Right renal pelvis (tissue), 4 donors: Measurements from ENCODE around the gene EVA1B. TPM values are rescaled to one million over a fixed set of nuclear protein-coding genes. Genes with fewer than 3 reads are reported as not detected.
A peak's percentile ranks its signal among the peaks of the same experiment; 100 is the strongest.

Source experiments
- DNase-seq, 4 donors: peaks; one replicate each; pipeline ENCODE4 v3.0.0-alpha.2; 2013; ENCODE audit warnings: low read depth in 4 of 4, low spot score in 3 of 4, missing footprints in 1 of 4
- polyA plus RNA-seq, 4 donors: library from polyadenylated mRNA; unstranded; fragments of 120-200 nt; gene quantifications; one replicate each; pipeline ENCODE4 v1.2.1, GENCODE V29; 2013; ENCODE audit not compliant: insufficient read length in 4 of 4

Gene EVA1B
- polyA plus RNA-seq, 4 donors: 45.4 to 124 (median 57.3) TPM

DNA sequence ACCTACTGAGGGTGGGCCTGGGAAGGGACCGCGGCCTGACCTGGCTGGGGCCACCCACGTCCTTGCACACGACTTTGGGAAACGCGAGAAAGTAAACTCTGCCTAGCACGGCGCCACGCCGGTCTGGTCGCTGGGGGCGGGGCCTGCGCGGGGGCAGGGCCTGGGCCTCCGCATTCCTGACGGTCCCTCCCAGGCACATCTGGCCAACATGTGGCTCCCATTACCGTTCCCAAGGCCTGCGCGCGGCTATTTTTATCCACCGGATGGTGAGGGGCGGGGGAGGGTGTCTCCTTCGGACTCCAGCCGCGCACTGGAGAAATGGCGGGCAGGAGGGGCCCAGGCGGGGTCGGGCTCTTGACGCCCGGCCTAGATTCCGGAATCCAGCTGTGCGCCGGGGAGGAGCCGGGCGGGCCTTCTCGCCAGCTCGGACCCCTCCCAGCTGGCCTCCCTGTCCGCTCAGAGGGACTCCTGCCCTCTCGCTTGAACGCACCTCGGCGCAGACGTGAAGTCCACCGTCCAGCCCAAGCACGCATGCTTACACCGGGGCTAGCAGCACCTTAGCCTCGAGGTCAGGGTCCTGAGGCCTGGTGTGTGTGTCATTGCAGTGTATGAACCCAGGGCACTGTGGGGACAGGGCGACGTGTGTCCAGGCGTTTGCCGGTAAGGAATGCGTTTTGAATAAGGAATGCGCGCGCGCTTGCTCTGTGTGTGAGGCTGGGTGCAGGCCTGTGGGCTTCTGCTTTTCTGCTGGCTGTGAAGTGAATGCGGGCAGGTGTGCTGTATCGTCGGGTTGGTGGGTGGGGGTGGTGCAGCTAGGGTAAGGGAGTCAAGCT lies 2.1 kb downstream of the EVA1B start:
- DNase-seq: peak; percentile 75 to 90 (median 88)

DNA sequence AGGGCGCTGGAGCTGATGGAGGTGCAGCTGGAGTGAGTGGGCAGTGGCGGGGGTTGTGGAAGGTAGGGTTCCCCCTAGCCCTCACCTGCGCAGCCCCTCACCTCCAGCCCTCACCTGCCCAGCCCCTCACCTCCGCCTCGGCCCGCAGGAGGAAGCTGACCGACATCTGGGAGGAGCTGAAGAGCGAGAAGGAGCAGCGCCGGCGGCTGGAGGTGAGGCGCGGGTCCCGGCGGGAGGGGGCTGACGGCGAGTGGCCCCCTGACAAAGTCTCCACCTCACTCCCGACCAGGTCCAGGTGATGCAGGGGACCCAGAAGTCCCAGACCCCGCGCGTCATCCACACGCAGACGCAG lies 2.7 kb downstream of the EVA1B start:
- no peak for DNase-seq

GRCh38 chr1:36320291-36320761 lies 3.1 kb downstream of the EVA1B start:
- DNase-seq: no peak

DNA sequence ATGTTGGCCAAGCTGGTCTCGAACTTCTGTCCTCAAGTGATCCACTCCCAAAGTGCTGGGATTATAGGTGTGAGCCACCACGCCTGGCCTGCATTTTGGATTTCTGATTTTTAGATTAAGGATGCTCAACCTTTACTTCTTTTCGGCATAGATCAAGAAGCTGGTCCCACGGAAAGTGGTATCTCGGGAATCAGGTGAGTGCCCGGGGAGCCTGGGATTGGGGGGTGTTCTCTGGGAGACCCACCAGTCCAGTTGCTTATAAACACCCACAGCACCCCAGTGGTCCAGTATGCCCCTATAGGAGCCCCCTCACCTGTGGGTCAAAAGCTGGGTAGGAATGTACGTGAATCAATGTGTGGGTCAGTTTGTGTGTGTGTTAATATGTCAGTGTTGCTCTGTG lies 14.0 kb downstream of the EVA1B start:
- no peak for DNase-seq

DNA sequence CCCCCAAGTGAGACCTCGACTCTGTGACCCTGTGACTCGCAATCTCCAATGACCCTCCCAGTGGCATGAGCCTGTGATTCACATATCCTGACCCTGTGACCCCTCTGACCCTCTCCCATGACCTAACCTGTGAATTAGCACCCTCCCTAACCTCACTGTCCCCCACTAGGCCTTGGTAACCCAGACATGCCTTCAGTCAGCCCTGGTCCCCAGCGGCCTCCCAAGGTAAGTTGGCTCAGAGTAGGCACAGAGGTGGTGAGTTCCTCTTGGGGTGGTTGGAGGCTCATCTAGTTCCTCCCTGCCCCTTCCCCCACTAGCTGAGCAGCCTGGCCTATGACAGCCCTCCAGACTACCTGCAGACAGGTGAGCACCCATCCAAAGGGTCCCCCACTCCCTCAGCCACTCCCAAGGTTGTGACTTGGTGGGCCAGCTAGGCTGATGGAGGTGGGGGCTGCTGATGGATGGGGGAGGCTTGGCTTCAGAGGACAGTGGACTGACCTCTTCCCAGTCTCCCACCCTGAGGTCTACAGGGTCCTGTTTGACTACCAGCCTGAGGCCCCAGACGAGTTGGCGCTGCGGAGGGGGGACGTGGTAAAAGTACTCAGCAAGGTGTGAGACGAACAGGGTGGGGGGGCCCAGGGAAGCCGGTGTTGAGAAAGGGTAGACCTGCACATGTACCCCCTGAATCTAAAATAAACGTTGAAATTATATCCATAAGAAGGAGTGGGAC lies 15.7 kb downstream of the EVA1B start:
- DNase-seq: no peak

DNA sequence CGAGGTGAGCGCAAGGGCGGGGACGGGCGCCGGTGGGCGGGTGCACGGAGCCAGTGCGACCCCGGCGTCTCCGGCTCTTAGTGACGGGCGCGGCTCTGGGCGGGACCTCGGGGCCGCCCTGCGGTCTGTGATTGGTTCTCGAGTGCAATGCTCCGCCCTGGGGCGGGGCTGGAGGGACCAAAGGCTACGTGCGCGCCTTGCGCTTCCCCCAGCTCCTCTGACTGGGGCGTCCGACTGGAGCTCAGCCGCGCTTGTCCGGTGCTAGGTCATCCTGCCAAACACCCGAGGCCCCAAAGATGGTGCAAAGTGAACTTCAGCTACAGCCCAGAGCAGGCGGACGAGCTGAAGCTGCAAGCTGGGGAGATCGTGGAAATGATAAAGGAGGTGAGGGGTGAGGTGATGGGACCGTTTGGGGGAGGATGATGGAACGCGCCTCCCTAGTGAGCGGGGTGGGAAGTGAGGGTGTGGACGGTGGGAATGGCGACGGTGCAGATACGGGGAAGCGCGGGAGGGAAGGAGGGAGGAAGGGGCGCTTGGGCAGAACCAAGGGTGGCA lies 16.5 kb downstream of the EVA1B start:
- peak; percentile 89 to 90 (median 89) for DNase-seq

- DNase-seq: no peak
Measured at GRCh38 chr1:36306210-36306901, 17.1 kb downstream of the EVA1B start, which contains the start of gene SH3D21. Gene SH3D21, plus strand, starts transcription at chr1:36306368. Its CDS starts 53 bp downstream, at chr1:36306421.

- no peak for DNase-seq
Measured at GRCh38 chr1:36305915-36306209, 17.6 kb downstream of the EVA1B start.

- DNase-seq: no peak
Measured at GRCh38 chr1:36304970-36305914, 18.2 kb downstream of the EVA1B start.

- DNase-seq: no peak
Measured at GRCh38 chr1:36304521-36304920, 18.9 kb downstream of the EVA1B start.

- no peak for DNase-seq
Measured at GRCh38 chr1:36303650-36304360, 19.6 kb downstream of the EVA1B start.

GRCh38 chr1:36303244-36303643 lies 20.2 kb downstream of the EVA1B start:
- DNase-seq: no peak

GRCh38 chr1:36301220-36301619 lies 22.2 kb downstream of the EVA1B start:
- DNase-seq: no peak

DNA sequence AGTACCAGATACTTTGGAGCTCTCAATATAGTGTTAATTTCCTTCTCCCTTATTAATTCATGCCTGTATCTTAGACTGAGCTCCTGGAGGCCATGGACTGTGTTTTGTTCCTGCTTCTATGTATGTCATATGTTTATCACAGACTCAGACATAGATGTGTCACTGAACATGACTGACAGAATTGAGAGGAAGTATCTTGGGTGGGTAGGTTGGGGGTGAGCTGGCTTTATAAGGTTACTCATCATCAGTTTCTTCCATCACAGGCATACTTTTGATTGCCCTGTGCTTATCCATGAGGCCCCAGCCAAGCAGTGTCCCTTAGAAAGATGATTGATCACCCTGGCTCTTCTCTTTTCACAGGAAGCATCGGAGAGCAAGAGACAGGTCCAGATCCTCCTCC lies 22.9 kb downstream of the EVA1B start:
- DNase-seq: no peak

- no peak for DNase-seq
Measured at GRCh38 chr1:36298640-36299039, 24.8 kb downstream of the EVA1B start.

DNA sequence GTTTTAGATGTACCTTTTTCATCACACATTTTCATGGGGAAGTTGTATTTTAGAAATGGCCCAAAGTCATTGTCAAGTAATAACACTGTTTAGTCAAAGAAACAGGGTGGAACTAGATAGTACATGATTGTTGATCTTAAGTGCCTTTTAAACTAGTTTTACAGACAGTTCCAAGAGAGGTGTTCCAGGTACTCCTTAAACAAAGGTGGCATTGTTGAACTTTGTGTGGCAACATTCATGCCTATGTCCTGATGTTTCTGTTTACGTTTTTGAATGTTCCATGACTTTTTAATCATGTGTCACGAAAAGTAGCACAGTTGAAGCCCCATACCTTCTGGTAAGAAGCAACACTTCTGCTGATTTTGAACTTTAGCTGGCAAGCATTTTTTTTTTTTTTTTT lies 26.4 kb downstream of the EVA1B start:
- DNase-seq: no peak

- DNase-seq: no peak
Measured at GRCh38 chr1:36295390-36295789, 28.1 kb downstream of the EVA1B start.

DNA sequence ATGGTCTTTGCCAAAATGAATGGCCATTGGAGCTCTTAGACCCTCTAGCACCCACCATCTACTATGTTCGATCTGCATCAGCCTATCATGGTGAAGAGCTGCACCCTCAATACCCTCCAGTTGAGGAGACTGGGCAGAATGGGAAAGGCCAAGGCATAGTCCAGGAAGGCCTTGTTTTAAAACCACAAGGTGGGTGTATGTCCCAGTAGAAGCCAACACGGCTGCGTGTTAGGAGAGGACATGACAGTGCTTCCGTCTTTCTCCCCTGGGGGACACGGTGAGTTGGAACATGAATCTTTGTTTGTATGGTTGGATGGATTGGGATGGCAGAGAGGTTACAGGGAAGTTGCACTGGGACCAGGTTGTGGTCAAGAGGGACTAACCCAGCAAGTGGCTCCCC lies 35.9 kb downstream of the EVA1B start:
- DNase-seq: no peak

- DNase-seq: no peak
Measured at GRCh38 chr1:36286802-36287201, 36.6 kb downstream of the EVA1B start.
